ENCODE data around the gene CDC42BPA. TPM values are rescaled to one million over a fixed set of nuclear protein-coding genes. Genes with fewer than 3 reads are reported as not detected.
"Not testable (repeated sequence)": the region's sequence is repeated elsewhere in the genome, so short reads cannot be mapped to it uniquely, and the experiment has no call there.

Gene CDC42BPA
- total and polyA plus RNA-seq, 8 donors: 6.2 to 198 (median 64.5) TPM

DNA sequence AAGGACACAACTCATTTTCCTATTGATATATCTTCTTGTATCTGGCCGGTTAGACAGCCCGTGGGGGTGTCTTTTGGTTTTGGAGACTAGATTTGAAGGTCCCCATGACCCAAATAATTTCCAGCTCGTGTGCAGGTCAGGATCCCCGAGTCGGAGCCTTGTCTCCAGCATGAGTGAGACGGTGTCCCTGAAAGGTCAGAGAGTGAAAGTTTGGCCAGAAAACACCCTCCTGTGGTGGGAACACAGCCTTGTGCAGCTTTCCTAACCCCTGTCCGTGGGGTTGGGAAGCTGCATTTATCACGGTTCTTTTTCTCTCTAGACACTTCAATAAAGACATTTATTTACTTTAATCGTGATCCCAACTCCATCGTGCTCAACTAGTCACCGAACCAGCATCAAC, 360.6 kb downstream of the CDC42BPA start:
- no peak for DNase-seq
- TF ChIP-seq EP300 (IDR thresholded peaks at IDR 0.05) (no peak), POLR2AphosphoS5 (IDR thresholded peaks at IDR 0.05) (no peak), POLR2A (IDR thresholded peaks at IDR 0.05) (no peak)
- TF ChIP-seq, protein P1, sequence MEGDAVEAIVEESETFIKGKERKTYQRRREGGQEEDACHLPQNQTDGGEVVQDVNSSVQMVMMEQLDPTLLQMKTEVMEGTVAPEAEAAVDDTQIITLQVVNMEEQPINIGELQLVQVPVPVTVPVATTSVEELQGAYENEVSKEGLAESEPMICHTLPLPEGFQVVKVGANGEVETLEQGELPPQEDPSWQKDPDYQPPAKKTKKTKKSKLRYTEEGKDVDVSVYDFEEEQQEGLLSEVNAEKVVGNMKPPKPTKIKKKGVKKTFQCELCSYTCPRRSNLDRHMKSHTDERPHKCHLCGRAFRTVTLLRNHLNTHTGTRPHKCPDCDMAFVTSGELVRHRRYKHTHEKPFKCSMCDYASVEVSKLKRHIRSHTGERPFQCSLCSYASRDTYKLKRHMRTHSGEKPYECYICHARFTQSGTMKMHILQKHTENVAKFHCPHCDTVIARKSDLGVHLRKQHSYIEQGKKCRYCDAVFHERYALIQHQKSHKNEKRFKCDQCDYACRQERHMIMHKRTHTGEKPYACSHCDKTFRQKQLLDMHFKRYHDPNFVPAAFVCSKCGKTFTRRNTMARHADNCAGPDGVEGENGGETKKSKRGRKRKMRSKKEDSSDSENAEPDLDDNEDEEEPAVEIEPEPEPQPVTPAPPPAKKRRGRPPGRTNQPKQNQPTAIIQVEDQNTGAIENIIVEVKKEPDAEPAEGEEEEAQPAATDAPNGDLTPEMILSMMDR (IDR thresholded peaks at IDR 0.05): no peak
- Histone ChIP-seq H3K27ac (no peak overlapping the region), H3K27me3 (no peaks in the 10 kb centered on the region), H3K4me1 (peaks cover 0 to 45% (median 28%) of the 10 kb centered on the region in 4 donors), H3K36me3 (peaks cover 0 to 20% (median 18%) of the 10 kb centered on the region in 4 donors), H3K4me3 (no peak overlapping the region), H3K9me3 (no peaks in the 10 kb centered on the region)
- WGBS, 5 donors: 81 to 89% (median 82%) methylated on average over 11 of the region's 11 CpGs
- intact Hi-C loops (cut with DNase I; ENCODE audit: low total_unique reads): no loop called here

DNA sequence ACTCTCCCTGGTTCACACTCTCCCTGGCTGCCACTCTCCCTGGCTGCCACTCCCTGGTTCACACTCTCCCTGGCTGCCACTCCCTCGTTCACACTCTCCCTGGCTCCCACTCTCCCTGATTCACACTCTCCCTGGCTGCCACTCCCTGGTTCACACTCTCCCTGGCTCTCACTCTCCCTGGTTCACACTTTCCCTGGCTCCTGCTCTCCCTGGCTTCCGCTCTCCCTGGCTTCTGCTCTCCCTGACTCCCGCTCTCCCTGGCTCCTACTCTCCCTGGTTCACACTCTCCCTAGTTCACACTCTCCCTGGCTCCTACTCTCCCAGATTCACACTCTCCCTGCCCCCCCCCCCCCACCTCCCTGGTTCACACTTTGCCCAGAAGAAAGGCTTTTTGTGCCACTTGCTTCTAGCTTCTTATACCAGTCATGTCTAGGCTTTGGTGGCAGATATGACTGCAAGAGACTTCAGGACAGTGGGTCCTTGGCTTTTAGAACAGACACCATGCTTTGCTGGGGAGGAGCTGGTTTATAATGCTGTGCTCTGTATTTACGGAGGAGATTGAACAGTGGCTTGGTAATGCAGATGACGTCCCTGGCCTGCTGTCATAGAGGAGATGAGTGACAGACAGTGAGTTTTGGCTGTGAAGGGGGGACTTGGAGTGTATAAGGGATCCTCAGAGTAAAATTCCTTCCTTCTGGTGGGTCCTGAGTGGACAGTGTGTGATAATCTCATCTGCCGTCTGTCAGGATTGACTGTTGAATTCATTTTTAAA, 361.2 kb downstream of the CDC42BPA start:
- 86 to 93% (median 89%) methylated on average over 6 of the region's 6 CpGs for WGBS, 5 donors
- Histone ChIP-seq H3K4me3 (no peak overlapping the region), H3K4me1 (peaks cover 0 to 51% (median 30%) of the 10 kb centered on the region in 4 donors), H3K27me3 (no peaks in the 10 kb centered on the region), H3K9me3 (no peaks in the 10 kb centered on the region), H3K36me3 (peaks cover 0 to 14% (median 12%) of the 10 kb centered on the region in 4 donors), H3K27ac (no peak overlapping the region)
- TF ChIP-seq, protein P1 (IDR thresholded peaks at IDR 0.05): no peak
- TF ChIP-seq POLR2AphosphoS5 (IDR thresholded peaks at IDR 0.05) (no peak), EP300 (IDR thresholded peaks at IDR 0.05) (no peak), POLR2A (IDR thresholded peaks at IDR 0.05) (no peak)
- intact Hi-C loops (cut with DNase I; ENCODE audit: low total_unique reads): no loop called here
- no peak for DNase-seq

DNA sequence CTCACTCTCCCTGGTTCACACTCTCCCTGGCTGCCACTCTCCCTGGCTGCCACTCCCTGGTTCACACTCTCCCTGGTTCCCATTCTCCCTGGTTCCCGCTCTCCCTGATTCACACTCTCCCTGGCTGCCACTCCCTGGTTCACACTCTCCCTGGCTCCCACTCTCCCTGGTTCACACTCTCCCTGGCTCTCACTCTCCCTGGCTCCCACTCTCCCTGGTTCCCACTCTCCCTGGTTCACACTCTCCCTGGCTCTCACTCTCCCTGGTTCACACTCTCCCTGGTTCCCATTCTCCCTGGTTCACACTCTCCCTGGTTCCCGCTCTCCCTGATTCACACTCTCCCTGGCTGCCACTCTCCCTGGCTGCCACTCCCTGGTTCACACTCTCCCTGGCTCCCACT, 362.4 kb downstream of the CDC42BPA start:
- H3K27me3 ChIP-seq; H3K36me3 ChIP-seq; intact Hi-C loops (cut with DNase I; ENCODE audit: low total_unique reads); H3K27ac ChIP-seq; H3K9me3 ChIP-seq; DNase-seq; H3K4me3 ChIP-seq: not testable (repeated sequence)
- WGBS, 5 donors: 83 to 100% (median 97%) methylated on average over 2 of the region's 2 CpGs
- peaks cover 0 to 60% (median 43%) of the 10 kb centered on the region in 4 donors for H3K4me1 ChIP-seq

DNA sequence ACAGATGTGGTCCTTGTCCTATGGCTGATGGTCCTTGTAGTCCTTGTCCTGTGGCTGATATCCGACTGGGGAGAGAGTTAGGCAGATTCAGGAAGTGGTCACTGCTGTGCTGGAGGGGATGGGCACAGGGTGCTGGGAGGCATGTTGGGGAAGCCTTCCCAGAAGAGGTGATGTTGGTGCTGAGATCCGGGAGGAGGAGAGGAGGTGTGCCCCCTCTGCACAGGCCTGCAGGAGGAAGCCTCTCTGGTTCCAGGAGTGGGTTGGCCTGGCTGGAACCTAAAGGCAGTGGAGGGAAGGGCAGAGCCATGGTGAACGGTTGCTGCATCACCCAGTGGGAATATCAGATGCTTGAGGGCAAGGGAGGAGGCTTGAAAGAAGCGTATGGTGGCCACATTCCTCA, 363.5 kb downstream of the CDC42BPA start:
- TF ChIP-seq POLR2AphosphoS5 (IDR thresholded peaks at IDR 0.05): no peak
- no peak for TF ChIP-seq POLR2A (IDR thresholded peaks at IDR 0.05)
- TF ChIP-seq EP300 (IDR thresholded peaks at IDR 0.05): no peak
- TF ChIP-seq, protein P1 (IDR thresholded peaks at IDR 0.05): no peak
- Histone ChIP-seq H3K27ac (no peak overlapping the region), H3K4me3 (no peak overlapping the region), H3K27me3 (no peaks in the 10 kb centered on the region), H3K9me3 (no peaks in the 10 kb centered on the region), H3K36me3 (peaks cover 0 to 7% (median under 1%) of the 10 kb centered on the region in 4 donors), H3K4me1 (peaks cover 0 to 65% (median 49%) of the 10 kb centered on the region in 4 donors)
- intact Hi-C loops (cut with DNase I; ENCODE audit: low total_unique reads): no loop called here
- 88 to 96% (median 91%) methylated on average over 4 of the region's 4 CpGs for WGBS, 5 donors
- DNase-seq: no peak

DNA sequence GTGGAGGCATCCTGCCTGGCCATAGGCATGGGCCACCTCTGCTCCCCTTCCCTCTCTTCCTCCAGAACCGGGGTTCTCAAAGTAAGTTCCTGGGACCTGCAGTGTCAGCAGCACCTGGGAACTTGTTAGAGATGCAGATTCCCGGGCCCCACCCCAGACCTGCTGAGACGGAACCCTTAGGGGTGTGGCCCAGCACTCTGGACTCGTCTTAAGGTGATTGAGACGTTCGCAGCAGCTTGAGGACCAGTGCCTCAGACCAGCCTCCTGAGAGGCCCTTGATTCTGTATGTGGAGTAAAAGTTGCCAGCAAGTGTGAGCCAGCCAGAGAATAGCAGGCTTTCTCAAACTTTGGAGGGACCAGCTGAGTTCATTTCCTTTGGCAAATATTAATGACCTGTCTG, 364.0 kb downstream of the CDC42BPA start:
- Histone ChIP-seq H3K9me3 (no peaks in the 10 kb centered on the region), H3K27me3 (no peaks in the 10 kb centered on the region), H3K4me1 (peaks cover 0 to 61% (median 48%) of the 10 kb centered on the region in 4 donors), H3K4me3 (no peak overlapping the region), H3K27ac (no peak overlapping the region), H3K36me3 (peaks cover 0 to 7% (median 4%) of the 10 kb centered on the region in 4 donors)
- DNase-seq: no peak
- TF ChIP-seq POLR2A (IDR thresholded peaks at IDR 0.05) (no peak), POLR2AphosphoS5 (IDR thresholded peaks at IDR 0.05) (no peak), EP300 (IDR thresholded peaks at IDR 0.05) (no peak)
- TF ChIP-seq, protein P1 (IDR thresholded peaks at IDR 0.05): no peak
- 71 to 87% (median 75%) methylated on average over 6 of the region's 6 CpGs for WGBS, 5 donors
- intact Hi-C loops (cut with DNase I; ENCODE audit: low total_unique reads): no loop called here

Data from stomach (tissue), 9 donors.